Muscle of arm (tissue), 12 donors: ENCODE results near the gene MVB12B. TPM values are rescaled to one million over a fixed set of nuclear protein-coding genes. Genes with fewer than 3 reads are reported as not detected.

Experiments
- DNase-seq: peaks from one replicate; pipeline ENCODE4 v3.0.0-alpha.2; 2013
- polyA plus RNA-seq, 12 donors: library from polyadenylated mRNA; unstranded; fragments of 120-200 nt; gene quantifications; one replicate each; pipeline ENCODE4 v1.2.1, GENCODE V29; 2013; ENCODE audit not compliant: insufficient read length in 12 of 12

MVB12B gene
- polyA plus RNA-seq, 12 donors: 9.8 to 24.5 (median 16.3) TPM; not detected in 1

- DNase-seq: no peak
These were observed 191.3 kb downstream of the MVB12B start for GRCh38 chr9:126517833-126518356.

GRCh38 chr9:126518763-126519162 is 192.1 kb downstream of the MVB12B start:
- no peak for DNase-seq

GRCh38 chr9:126519660-126520420 is 193.2 kb downstream of the MVB12B start:
- no peak for DNase-seq

GRCh38 chr9:126520453-126520852 is 193.8 kb downstream of the MVB12B start:
- no peak for DNase-seq

GRCh38 chr9:126521089-126521488 is 194.5 kb downstream of the MVB12B start:
- DNase-seq: no peak

GRCh38 chr9:126521551-126521950 is 194.9 kb downstream of the MVB12B start:
- no peak for DNase-seq

GRCh38 chr9:126521976-126522590 is 195.5 kb downstream of the MVB12B start:
- no peak for DNase-seq

GRCh38 chr9:126522612-126523356 is 196.2 kb downstream of the MVB12B start:
- no peak for DNase-seq

GRCh38 chr9:126523611-126524111 is 197.0 kb downstream of the MVB12B start:
- DNase-seq: no peak

- DNase-seq: no peak
These were observed 197.9 kb downstream of the MVB12B start for GRCh38 chr9:126524353-126525077.

- no peak for DNase-seq
These were observed 199.8 kb downstream of the MVB12B start for GRCh38 chr9:126526218-126527108.

GRCh38 chr9:126527109-126527825 is 200.6 kb downstream of the MVB12B start:
- DNase-seq: no peak

- no peak for DNase-seq
These were observed 201.5 kb downstream of the MVB12B start for GRCh38 chr9:126528111-126528510.

- no peak for DNase-seq
These were observed 202.3 kb downstream of the MVB12B start for GRCh38 chr9:126528915-126529314.

GRCh38 chr9:126531035-126531571 is 204.5 kb downstream of the MVB12B start:
- DNase-seq: no peak

GRCh38 chr9:126531591-126531990 is 205.0 kb downstream of the MVB12B start:
- DNase-seq: no peak

GRCh38 chr9:126532019-126532462 is 205.4 kb downstream of the MVB12B start:
- no peak for DNase-seq

GRCh38 chr9:126532489-126532888 is 205.9 kb downstream of the MVB12B start:
- DNase-seq: no peak
